ENCODE results near the gene VPS37D. TPM values are rescaled to one million over a fixed set of nuclear protein-coding genes. Genes with fewer than 3 reads are reported as not detected.
A peak's percentile ranks its signal among the peaks of the same experiment; 100 is the strongest.
"Not testable (repeated sequence)": the region's sequence is repeated elsewhere in the genome, so short reads cannot be mapped to it uniquely, and the experiment has no call there.

VPS37D gene
- polyA plus RNA-seq, 10 donors: 1.9 to 4.4 (median 2.6) TPM

GRCh38 chr7:73704640-73705550, 37.3 kb downstream of the VPS37D start:
- DNase-seq: peak in 2 of 3 donors; percentile 43 to 75

- DNase-seq: no peak
These were observed 37.9 kb downstream of the VPS37D start for GRCh38 chr7:73705551-73705920.

GRCh38 chr7:73706126-73707044, 38.8 kb downstream of the VPS37D start:
- no peak for DNase-seq

- DNase-seq: no peak
These were observed 39.5 kb downstream of the VPS37D start for GRCh38 chr7:73707045-73707631.

GRCh38 chr7:73708961-73709549, 41.4 kb downstream of the VPS37D start:
- no peak for DNase-seq

GRCh38 chr7:73712773-73713172, 45.1 kb downstream of the VPS37D start:
- no peak for DNase-seq

GRCh38 chr7:73713319-73713718, 45.7 kb downstream of the VPS37D start:
- not testable (repeated sequence) for DNase-seq

- DNase-seq: peak; percentile 51 to 89 (median 87)
These were observed 48.2 kb downstream of the VPS37D start for GRCh38 chr7:73715648-73716317.

GRCh38 chr7:73716318-73716890, 48.8 kb downstream of the VPS37D start:
- DNase-seq: no peak

GRCh38 chr7:73717025-73717807, 49.6 kb downstream of the VPS37D start:
- DNase-seq: peak in 2 of 3 donors; percentile 65 to 84

GRCh38 chr7:73717991-73718405, 50.4 kb downstream of the VPS37D start:
- DNase-seq: peak in 2 of 3 donors; percentile 25 to 75

- DNase-seq: no peak
These were observed 50.8 kb downstream of the VPS37D start for GRCh38 chr7:73718438-73718881.

GRCh38 chr7:73718905-73719805, 51.5 kb downstream of the VPS37D start, which contains the start of gene STX1A:
Gene STX1A (minus strand): TSS chr7:73719669. CDS start chr7:73719631, 38 bp downstream.
- DNase-seq: peak in 2 of 3 donors; percentile 58 to 66

- no peak for DNase-seq
These were observed 52.2 kb downstream of the VPS37D start for GRCh38 chr7:73719806-73720169.

- DNase-seq: not testable (repeated sequence)
These were observed 52.8 kb downstream of the VPS37D start for GRCh38 chr7:73720443-73720842.

GRCh38 chr7:73721377-73721817, 53.8 kb downstream of the VPS37D start:
- peak; percentile 78 to 83 (median 78) for DNase-seq

All from muscle of back (tissue), 11 donors.